ENCODE results near the gene AFG1L.

GRCh38 chr6:108526739-108527174, 231.9 kb downstream of the AFG1L start:
- TF ChIP-seq, protein P1, sequence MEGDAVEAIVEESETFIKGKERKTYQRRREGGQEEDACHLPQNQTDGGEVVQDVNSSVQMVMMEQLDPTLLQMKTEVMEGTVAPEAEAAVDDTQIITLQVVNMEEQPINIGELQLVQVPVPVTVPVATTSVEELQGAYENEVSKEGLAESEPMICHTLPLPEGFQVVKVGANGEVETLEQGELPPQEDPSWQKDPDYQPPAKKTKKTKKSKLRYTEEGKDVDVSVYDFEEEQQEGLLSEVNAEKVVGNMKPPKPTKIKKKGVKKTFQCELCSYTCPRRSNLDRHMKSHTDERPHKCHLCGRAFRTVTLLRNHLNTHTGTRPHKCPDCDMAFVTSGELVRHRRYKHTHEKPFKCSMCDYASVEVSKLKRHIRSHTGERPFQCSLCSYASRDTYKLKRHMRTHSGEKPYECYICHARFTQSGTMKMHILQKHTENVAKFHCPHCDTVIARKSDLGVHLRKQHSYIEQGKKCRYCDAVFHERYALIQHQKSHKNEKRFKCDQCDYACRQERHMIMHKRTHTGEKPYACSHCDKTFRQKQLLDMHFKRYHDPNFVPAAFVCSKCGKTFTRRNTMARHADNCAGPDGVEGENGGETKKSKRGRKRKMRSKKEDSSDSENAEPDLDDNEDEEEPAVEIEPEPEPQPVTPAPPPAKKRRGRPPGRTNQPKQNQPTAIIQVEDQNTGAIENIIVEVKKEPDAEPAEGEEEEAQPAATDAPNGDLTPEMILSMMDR (IDR thresholded peaks at IDR 0.05 in 2 of 3, conservative IDR thresholded peaks at IDR 0.05 in 1 of 3; ENCODE audit: borderline replicate concordance in 1 of 3, insufficient read depth in 1 of 3, low read depth in 2 of 3, low read length in 2 of 3): peak; percentile 73 to 88 (median 79)
- no peak for TF ChIP-seq POLR2A (IDR thresholded peaks at IDR 0.05; ENCODE audit: borderline replicate concordance, extremely low read depth, insufficient read depth, insufficient read length)
- TF ChIP-seq MAX (IDR thresholded peaks at IDR 0.05): no peak
- TF ChIP-seq EZH2 (IDR thresholded peaks at IDR 0.05): no peak
- no peak for TF ChIP-seq YY1 (IDR thresholded peaks at IDR 0.05; ENCODE audit: extremely low read depth, insufficient replicate concordance, low read depth, low read length)
- no peak for TF ChIP-seq EZH2phosphoT487 (IDR thresholded peaks at IDR 0.05; ENCODE audit: borderline replicate concordance)
- TF ChIP-seq ATF3 (IDR thresholded peaks at IDR 0.05): no peak
- no peak for TF ChIP-seq ZFX (IDR thresholded peaks at IDR 0.05)
- TF ChIP-seq SIN3A (IDR thresholded peaks at IDR 0.05; ENCODE audit: low read depth): no peak
- TF ChIP-seq JUND (IDR thresholded peaks at IDR 0.05): no peak
- TF ChIP-seq POLR2AphosphoS5 (IDR thresholded peaks at IDR 0.05; ENCODE audit: low read depth, low read length): no peak
- no peak for TF ChIP-seq ZNF274 (IDR thresholded peaks at IDR 0.05; ENCODE audit: low read depth, low read length)
- peak; percentile 90 for TF ChIP-seq RAD21 (IDR thresholded peaks at IDR 0.05; ENCODE audit: low read depth)
- TF ChIP-seq SP1 (IDR thresholded peaks at IDR 0.05; ENCODE audit: low read depth): no peak

Measured in HCT116 (cell line).